ENCODE measurements around the gene CDH20. TPM values are rescaled to one million over a fixed set of nuclear protein-coding genes. Genes with fewer than 3 reads are reported as not detected.

The CDH20 gene
- total and polyA plus RNA-seq, 8 donors, result 0.15 to 1.5 (median 0.43) TPM; not detected in 5

GRCh38 chr18:61336766-61337165 lies 3.5 kb downstream of the CDH20 start:
- Histone ChIP-seq H3K4me3 (no peak overlapping the region), H3K4me1 (peaks cover 0 to 16% (median 12%) of the 10 kb centered on the region in 4 donors), H3K27me3 (peaks cover 0 to 49% (median 25%) of the 10 kb centered on the region in 3 donors), H3K9me3 (no peaks in the 10 kb centered on the region), H3K27ac (no peak overlapping the region), H3K36me3 (no peaks in the 10 kb centered on the region)
- 76 to 86% (median 84%) methylated on average over 6 of the region's 6 CpGs for WGBS, 5 donors
- no peak for TF ChIP-seq POLR2AphosphoS5 (IDR thresholded peaks at IDR 0.05)
- no peak for TF ChIP-seq EP300 (IDR thresholded peaks at IDR 0.05)
- intact Hi-C loops (cut with DNase I; ENCODE audit: low total_unique reads), result no loop called here
- DNase-seq, result no peak

GRCh38 chr18:61337527-61337926 lies 4.3 kb downstream of the CDH20 start:
- WGBS, 5 donors, result 77 to 86% (median 83%) methylated on average over 3 of the region's 3 CpGs
- no peaks in the 10 kb centered on the region for H3K9me3 ChIP-seq
- TF ChIP-seq EP300 (IDR thresholded peaks at IDR 0.05) (no peak), POLR2AphosphoS5 (IDR thresholded peaks at IDR 0.05) (no peak), POLR2A (IDR thresholded peaks at IDR 0.05) (no peak), CTCF (IDR thresholded peaks at IDR 0.05) (no peak)

GRCh38 chr18:61340148-61340547 lies 6.9 kb downstream of the CDH20 start:
- TF ChIP-seq CTCF (IDR thresholded peaks at IDR 0.05) (no peak), EP300 (IDR thresholded peaks at IDR 0.05) (no peak), POLR2A (IDR thresholded peaks at IDR 0.05) (no peak), POLR2AphosphoS5 (IDR thresholded peaks at IDR 0.05) (no peak)
- Histone ChIP-seq H3K27me3 (peaks cover 0 to 19% (median 3%) of the 10 kb centered on the region in 3 donors), H3K27ac (no peak overlapping the region), H3K4me1 (no peaks in the 10 kb centered on the region), H3K36me3 (no peaks in the 10 kb centered on the region), H3K4me3 (no peak overlapping the region), H3K9me3 (no peaks in the 10 kb centered on the region)
- intact Hi-C loops (cut with DNase I; ENCODE audit: low total_unique reads), result no loop called here
- DNase-seq, result no peak
- WGBS, 5 donors, result 0 to 3% (median 0%) methylated on average over 1 of the region's 1 CpG

More at GRCh38 chr18:61337527-61337926, 4.3 kb downstream of the CDH20 start:
- intact Hi-C loops (cut with DNase I; ENCODE audit: low total_unique reads), result no loop called here
- Histone ChIP-seq H3K27ac (no peak overlapping the region), H3K4me1 (peaks cover 0 to 16% (median 12%) of the 10 kb centered on the region in 4 donors), H3K27me3 (peaks cover 0 to 45% (median 25%) of the 10 kb centered on the region in 3 donors), H3K36me3 (no peaks in the 10 kb centered on the region), H3K4me3 (no peak overlapping the region)
- DNase-seq, result no peak

GRCh38 chr18:61348230-61348629 lies 15.0 kb downstream of the CDH20 start:
- intact Hi-C loops (cut with DNase I; ENCODE audit: low total_unique reads), result no loop called here
- Histone ChIP-seq H3K27me3 (no peaks in the 10 kb centered on the region), H3K4me3 (no peak overlapping the region), H3K36me3 (no peaks in the 10 kb centered on the region), H3K4me1 (no peaks in the 10 kb centered on the region), H3K27ac (no peak overlapping the region), H3K9me3 (no peaks in the 10 kb centered on the region)
- DNase-seq, result no peak
- TF ChIP-seq POLR2A (IDR thresholded peaks at IDR 0.05), result no peak
- no peak for TF ChIP-seq CTCF (IDR thresholded peaks at IDR 0.05)

GRCh38 chr18:61350578-61350977 lies 17.3 kb downstream of the CDH20 start:
- TF ChIP-seq EP300 (IDR thresholded peaks at IDR 0.05) (no peak), POLR2A (IDR thresholded peaks at IDR 0.05) (no peak)
- Histone ChIP-seq H3K4me3 (no peak overlapping the region), H3K27ac (no peak overlapping the region), H3K9me3 (no peaks in the 10 kb centered on the region), H3K4me1 (no peaks in the 10 kb centered on the region), H3K27me3 (no peaks in the 10 kb centered on the region), H3K36me3 (no peaks in the 10 kb centered on the region)
- intact Hi-C loops (cut with DNase I; ENCODE audit: low total_unique reads), result no loop called here
- DNase-seq, result no peak
- WGBS, 5 donors, result 77 to 82% (median 81%) methylated on average over 2 of the region's 2 CpGs

All from stomach (tissue), 9 donors.